Measurements from ENCODE around the gene DNLZ. TPM values are rescaled to one million over a fixed set of nuclear protein-coding genes. Genes with fewer than 3 reads are reported as not detected.
"Not testable (repeated sequence)": the region's sequence is repeated elsewhere in the genome, so short reads cannot be mapped to it uniquely, and the experiment has no call there.

DNLZ gene
- total RNA-seq, 1 donor from 2014 or later: 27.1 TPM

DNA sequence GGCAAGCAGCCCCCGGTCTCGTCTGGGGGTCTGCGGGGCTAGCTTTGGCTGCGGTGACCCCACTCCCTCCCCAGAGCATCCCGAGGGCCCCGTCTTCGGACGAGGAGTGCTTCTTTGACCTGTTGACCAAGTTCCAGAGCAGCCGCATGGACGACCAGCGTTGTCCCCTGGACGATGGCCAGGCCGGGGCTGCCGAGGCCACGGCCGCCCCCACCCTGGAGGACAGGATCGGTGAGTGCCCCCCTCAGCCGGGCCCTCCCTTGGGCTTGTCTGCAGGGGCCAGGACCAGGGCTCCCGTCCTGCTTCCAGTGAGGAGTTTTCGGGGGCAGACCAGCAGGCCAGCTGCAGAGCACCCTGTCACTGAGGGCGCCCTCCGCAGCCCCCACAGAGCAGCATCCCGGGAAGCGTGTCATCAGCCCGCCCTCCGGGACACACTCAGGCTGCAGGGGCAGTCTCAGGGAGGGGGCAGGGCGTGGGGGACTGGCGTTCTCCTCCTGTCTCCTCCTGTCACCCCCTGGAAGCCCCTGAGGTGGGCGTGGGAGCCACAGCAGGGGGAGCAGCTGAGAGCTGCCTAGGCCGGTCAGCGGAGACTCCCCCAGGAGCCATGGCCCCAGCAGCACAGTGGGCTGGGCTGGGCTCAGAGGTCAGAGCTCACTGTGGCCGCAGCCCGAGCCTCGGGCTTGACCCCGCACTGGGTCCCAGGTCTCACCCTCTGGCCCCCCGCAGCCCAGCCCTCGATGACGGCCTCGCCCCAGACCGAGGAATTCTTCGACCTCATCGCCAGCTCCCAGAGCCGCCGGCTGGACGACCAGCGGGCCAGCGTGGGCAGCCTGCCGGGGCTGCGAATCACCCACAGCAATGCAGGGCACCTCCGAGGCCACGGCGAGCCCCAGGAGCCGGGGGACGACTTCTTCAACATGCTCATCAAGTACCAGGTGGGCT lies 7.7 kb downstream of the DNLZ start:
- ChIA-PET POLR2A (no interaction called here), CTCF (no interaction called here)
- DNase-seq (no peak), ATAC-seq (ENCODE audit: low read depth) (no peak)
- Mint-ChIP-seq H3K27me3 (no peaks in the 10 kb centered on the region), H3K4me1 (no peaks in the 10 kb centered on the region), H3K27ac (no peak overlapping the region), H3K9me3 (no peaks in the 10 kb centered on the region), H3K4me3 (no peak overlapping the region), H3K36me3 (ENCODE audit: low read depth) (peaks cover 10% of the 10 kb centered on the region)
- intact Hi-C loops (cut with micrococcal nuclease): no loop called here
- TF ChIP-seq, protein P1, sequence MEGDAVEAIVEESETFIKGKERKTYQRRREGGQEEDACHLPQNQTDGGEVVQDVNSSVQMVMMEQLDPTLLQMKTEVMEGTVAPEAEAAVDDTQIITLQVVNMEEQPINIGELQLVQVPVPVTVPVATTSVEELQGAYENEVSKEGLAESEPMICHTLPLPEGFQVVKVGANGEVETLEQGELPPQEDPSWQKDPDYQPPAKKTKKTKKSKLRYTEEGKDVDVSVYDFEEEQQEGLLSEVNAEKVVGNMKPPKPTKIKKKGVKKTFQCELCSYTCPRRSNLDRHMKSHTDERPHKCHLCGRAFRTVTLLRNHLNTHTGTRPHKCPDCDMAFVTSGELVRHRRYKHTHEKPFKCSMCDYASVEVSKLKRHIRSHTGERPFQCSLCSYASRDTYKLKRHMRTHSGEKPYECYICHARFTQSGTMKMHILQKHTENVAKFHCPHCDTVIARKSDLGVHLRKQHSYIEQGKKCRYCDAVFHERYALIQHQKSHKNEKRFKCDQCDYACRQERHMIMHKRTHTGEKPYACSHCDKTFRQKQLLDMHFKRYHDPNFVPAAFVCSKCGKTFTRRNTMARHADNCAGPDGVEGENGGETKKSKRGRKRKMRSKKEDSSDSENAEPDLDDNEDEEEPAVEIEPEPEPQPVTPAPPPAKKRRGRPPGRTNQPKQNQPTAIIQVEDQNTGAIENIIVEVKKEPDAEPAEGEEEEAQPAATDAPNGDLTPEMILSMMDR (IDR thresholded peaks at IDR 0.05): no peak

GRCh38 chr9:136354592-136355085 lies 8.9 kb downstream of the DNLZ start:
- ChIA-PET CTCF (no interaction called here), POLR2A (interaction anchor here (1.0 kb wide), 1 partner anchor 25 kb away, joined by 3 read pairs; no protein-coding TSS in a partner anchor)
- Mint-ChIP-seq H3K4me3 (no peak overlapping the region), H3K4me1 (no peaks in the 10 kb centered on the region), H3K27me3 (no peaks in the 10 kb centered on the region), H3K27ac (no peak overlapping the region), H3K36me3 (ENCODE audit: low read depth) (peaks cover 2% of the 10 kb centered on the region), H3K9me3 (no peaks in the 10 kb centered on the region)
- DNase-seq (no peak), ATAC-seq (ENCODE audit: low read depth) (no peak)
- TF ChIP-seq, protein P1 (IDR thresholded peaks at IDR 0.05): no peak
- intact Hi-C loops (cut with micrococcal nuclease): no loop called here

DNA sequence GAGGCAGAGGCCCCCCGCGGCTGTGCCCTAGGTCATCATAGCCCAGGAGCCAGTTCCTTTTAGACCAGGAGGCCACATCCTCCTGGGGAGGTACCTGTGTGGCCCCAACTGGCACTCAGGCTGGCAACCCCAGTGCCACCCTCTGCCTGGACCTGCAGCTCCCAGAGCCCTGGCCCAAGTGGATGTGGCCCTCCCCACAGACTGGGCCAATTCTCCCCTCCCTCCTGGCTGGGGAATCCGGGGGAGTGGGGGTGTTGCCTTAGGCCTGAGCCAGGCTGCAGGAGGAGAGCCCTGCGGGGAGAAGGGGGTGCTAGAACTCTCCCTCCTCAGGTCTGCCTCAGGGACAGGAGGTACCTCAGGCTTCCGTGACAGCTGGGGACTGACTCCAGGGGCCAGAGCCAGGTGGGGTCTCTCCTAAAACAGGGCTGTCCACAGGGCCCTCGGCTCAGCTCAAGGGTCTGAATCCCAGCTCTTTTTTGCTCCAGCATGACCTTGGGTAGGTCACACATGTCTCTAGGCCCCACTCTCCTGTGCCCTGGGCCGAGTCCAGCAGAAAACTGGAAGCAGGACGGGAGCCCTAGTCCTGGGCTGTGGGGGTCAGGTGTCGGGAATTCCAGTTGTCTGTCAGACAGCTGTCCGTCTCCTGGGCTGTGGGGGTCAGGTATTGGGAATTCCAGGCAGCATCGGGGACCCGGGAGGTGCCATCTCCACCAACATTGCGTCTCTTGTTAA lies 9.6 kb downstream of the DNLZ start:
- DNase-seq (no peak), ATAC-seq (ENCODE audit: low read depth) (no peak)
- POLR2A ChIA-PET: interaction anchor here (0.7 to 1.0 kb wide), 2 partner anchors 9 to 25 kb away, joined by 3 to 5 read pairs; no protein-coding TSS in a partner anchor
- no peaks in the 10 kb centered on the region for H3K4me1 Mint-ChIP-seq
- no peak overlapping the region for H3K4me3 Mint-ChIP-seq
- no peaks in the 10 kb centered on the region for H3K9me3 Mint-ChIP-seq
- H3K27ac Mint-ChIP-seq: no peak overlapping the region
- CTCF ChIA-PET: no interaction called here
- intact Hi-C loops (cut with micrococcal nuclease): no loop called here
- H3K27me3 Mint-ChIP-seq: no peaks in the 10 kb centered on the region
- no peaks in the 10 kb centered on the region for H3K36me3 Mint-ChIP-seq (ENCODE audit: low read depth)
- TF ChIP-seq, protein P1 (IDR thresholded peaks at IDR 0.05): no peak

- TF ChIP-seq, protein P1 (IDR thresholded peaks at IDR 0.05): no peak
These were observed 10.5 kb downstream of the DNLZ start for GRCh38 chr9:136353088-136353487.

GRCh38 chr9:136352682-136353081 lies 10.9 kb downstream of the DNLZ start:
- Mint-ChIP-seq H3K4me3 (no peak overlapping the region), H3K36me3 (ENCODE audit: low read depth) (no peaks in the 10 kb centered on the region), H3K9me3 (no peaks in the 10 kb centered on the region), H3K4me1 (no peaks in the 10 kb centered on the region), H3K27me3 (no peaks in the 10 kb centered on the region), H3K27ac (no peak overlapping the region)
- TF ChIP-seq, protein P1 (IDR thresholded peaks at IDR 0.05): no peak
- no peak for ATAC-seq (ENCODE audit: low read depth)
- ChIA-PET POLR2A (no interaction called here), CTCF (no interaction called here)
- intact Hi-C loops (cut with micrococcal nuclease): no loop called here
- DNase-seq: no peak

More at GRCh38 chr9:136353088-136353487, 10.5 kb downstream of the DNLZ start:
- no peak for DNase-seq
- CTCF ChIA-PET: no interaction called here
- ATAC-seq (ENCODE audit: low read depth): no peak
- Mint-ChIP-seq H3K9me3 (no peaks in the 10 kb centered on the region), H3K36me3 (ENCODE audit: low read depth) (no peaks in the 10 kb centered on the region), H3K4me1 (no peaks in the 10 kb centered on the region), H3K4me3 (no peak overlapping the region), H3K27me3 (no peaks in the 10 kb centered on the region), H3K27ac (no peak overlapping the region)
- POLR2A ChIA-PET: no interaction called here
- intact Hi-C loops (cut with micrococcal nuclease): no loop called here

- H3K27ac Mint-ChIP-seq; H3K36me3 Mint-ChIP-seq (ENCODE audit: low read depth); ATAC-seq (ENCODE audit: low read depth); H3K9me3 Mint-ChIP-seq; DNase-seq; CTCF ChIA-PET; intact Hi-C loops (cut with micrococcal nuclease); H3K4me1 Mint-ChIP-seq; POLR2A ChIA-PET; H3K27me3 Mint-ChIP-seq; H3K4me3 Mint-ChIP-seq: not testable (repeated sequence)
These were observed 11.7 kb downstream of the DNLZ start for GRCh38 chr9:136351868-136352267.

Measured in activated B cell treated with CpG ODN at 0.5 μM for 24 hours (primary cell).